Measurements from ENCODE around the gene CELF2.

Gene CELF2

DNA sequence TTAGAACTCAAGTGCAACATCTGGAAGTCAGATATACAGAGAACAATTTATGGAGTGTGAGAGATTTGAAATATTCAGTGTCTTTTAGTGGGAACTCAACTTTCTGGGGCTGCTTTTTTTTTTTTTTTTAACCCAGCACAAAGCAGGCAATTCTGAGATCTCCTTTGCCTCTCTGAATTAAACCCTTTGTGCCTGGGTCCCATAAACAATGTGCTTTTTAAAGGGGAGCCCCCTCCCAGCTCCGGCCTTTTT, 146.8 kb downstream of the CELF2 start:
- Histone ChIP-seq H3K27ac (ENCODE audit: low read length) (no peak overlapping the region), H3K9ac (ENCODE audit: low read depth, low read length) (peak overlapping the region; percentile 65; the same call in 1 of the 2 replicates), H3K36me3 (ENCODE audit: insufficient read depth, low read depth, low read length) (no peaks in the 10 kb centered on the region), H3K9me3 (ENCODE audit: insufficient read depth, low read depth, low read length) (peaks cover 4% of the 10 kb centered on the region), H3K4me1 (ENCODE audit: insufficient read depth, low read length) (peaks cover 22% of the 10 kb centered on the region; the same call in 1 of the 2 replicates), H3K27me3 (ENCODE audit: insufficient read depth, low read length) (peaks cover 6% of the 10 kb centered on the region; the same call in 1 of the 2 replicates), H3K4me3 (ENCODE audit: low read length) (peak overlapping the region; percentile 70)

DNA sequence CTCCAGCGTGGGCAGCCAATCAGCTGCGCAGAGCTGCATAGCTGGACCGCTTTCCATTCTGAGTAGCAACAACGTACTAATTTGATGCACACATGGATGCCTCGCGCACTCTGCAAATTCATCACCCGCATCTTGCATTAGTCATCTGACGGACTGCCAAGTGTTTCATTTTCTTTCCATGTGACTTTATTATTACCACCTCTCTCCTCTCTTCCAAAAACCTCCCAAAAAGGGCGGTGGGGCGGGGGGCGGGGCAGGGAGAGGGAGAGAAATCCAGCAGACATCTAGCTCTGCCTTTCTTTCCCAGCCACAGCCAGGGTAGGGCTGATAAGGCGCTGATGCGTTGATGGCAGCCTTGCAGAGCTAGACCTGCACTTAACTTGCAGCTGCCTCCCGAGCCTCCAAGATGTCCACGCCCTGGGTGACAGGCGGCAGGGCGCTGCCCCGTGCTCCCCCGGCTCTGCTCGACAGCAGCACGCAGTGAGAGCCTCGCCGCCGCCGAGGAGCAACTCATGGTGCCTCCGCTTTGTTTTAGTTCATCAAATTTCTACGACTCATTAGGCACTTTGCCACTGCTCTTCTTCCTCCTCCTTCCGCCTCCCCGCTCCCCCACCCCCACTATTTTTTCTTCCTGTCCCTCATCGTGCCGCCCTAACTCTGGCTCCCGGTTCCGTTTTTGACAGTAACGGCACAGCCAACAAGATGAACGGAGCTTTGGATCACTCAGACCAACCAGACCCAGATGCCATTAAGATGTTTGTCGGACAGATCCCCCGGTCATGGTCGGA, 147.3 kb downstream of the CELF2 start:
- Histone ChIP-seq H3K27me3 (ENCODE audit: insufficient read depth, low read length) (peaks cover 6% of the 10 kb centered on the region; the same call in 1 of the 2 replicates), H3K36me3 (ENCODE audit: insufficient read depth, low read depth, low read length) (no peaks in the 10 kb centered on the region), H3K9me3 (ENCODE audit: insufficient read depth, low read depth, low read length) (peaks cover 4% of the 10 kb centered on the region), H3K4me3 (ENCODE audit: low read length) (peak overlapping the region; percentile 70), H3K4me1 (ENCODE audit: insufficient read depth, low read length) (peaks cover 22% of the 10 kb centered on the region; the same call in 1 of the 2 replicates), H3K27ac (ENCODE audit: low read length) (no peak overlapping the region), H3K9ac (ENCODE audit: low read depth, low read length) (peak overlapping the region; percentile 65; the same call in 1 of the 2 replicates)

DNA sequence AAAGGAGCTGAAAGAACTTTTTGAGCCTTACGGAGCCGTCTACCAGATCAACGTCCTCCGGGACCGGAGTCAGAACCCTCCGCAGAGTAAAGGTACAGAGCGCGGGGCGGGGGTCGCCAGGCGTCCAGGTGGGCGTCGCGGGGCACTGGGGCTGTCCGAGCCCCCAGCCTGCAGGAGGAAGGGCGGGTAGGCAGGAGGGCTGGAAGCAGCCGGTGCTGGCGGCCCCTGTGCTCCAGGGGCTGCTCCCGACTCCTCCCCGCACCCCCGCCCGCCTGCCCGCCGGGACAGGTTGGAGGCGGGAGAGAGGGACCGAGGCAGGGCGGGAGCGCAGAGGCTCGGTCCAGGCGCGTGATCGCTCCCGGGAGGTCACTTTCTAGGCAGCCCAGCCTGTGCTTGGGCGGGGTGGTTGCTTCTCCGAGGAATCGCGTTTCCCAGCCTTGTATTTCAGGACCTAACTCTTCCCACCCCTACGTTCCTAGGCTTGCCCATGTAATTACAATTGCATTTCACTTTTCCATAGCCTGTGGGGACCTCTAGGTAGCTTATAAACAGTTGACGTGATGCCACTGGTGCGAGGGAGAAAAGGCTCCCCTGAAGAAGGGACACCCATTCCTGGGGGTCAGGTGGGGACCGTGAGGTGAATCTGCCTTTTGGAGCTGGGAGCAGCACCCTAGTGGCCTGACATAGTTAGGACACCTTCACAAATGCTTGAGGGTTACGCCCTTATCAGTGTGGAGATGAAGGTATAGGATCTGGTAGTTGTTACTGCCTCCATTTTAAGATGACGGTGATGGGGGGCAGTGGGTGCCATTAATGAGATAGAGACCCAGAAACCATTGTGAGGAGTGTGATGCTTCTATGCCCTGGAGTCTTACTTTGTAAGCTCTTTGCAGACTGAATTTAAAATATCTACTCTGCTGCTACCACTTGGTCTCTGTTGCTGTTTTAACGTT, 148.2 kb downstream of the CELF2 start:
- Histone ChIP-seq H3K4me1 (ENCODE audit: insufficient read depth, low read length) (peaks cover 22% of the 10 kb centered on the region; the same call in 1 of the 2 replicates), H3K27ac (ENCODE audit: low read length) (no peak overlapping the region), H3K4me3 (ENCODE audit: low read length) (peak overlapping the region; percentile 70)

DNA sequence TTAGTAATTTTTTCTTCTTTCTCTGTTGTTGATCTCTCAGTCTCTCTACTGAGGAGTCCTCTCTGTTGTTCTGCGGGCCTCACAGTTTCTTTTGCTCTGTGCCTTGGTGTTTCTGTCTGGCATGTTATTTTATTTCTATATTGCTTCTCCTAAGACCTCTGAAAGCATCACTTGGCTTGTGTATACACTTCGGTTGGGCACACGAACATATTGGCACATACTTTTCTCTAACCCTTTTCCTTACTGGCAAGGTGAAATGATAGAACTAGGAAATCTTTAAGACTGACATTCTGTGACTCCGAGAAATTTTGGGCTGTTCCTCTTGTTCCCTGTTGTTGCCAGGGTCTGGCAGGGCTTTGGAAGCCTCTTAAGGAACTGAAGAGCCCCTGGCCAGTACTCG, 148.9 kb downstream of the CELF2 start:
- Histone ChIP-seq H3K4me1 (ENCODE audit: insufficient read depth, low read length) (peaks cover 22% of the 10 kb centered on the region; the same call in 1 of the 2 replicates), H3K27ac (ENCODE audit: low read length) (no peak overlapping the region), H3K4me3 (ENCODE audit: low read length) (peak overlapping the region; percentile 70), H3K9ac (ENCODE audit: low read depth, low read length) (peak overlapping the region; percentile 58; the same call in 1 of the 2 replicates), H3K36me3 (ENCODE audit: insufficient read depth, low read depth, low read length) (no peaks in the 10 kb centered on the region; the same call in 1 of the 2 replicates), H3K9me3 (ENCODE audit: insufficient read depth, low read depth, low read length) (peaks cover 3% of the 10 kb centered on the region), H3K27me3 (ENCODE audit: insufficient read depth, low read length) (peaks cover 6% of the 10 kb centered on the region; the same call in 1 of the 2 replicates)

More for the DNA sequence above, 148.2 kb downstream of the CELF2 start:
- Histone ChIP-seq H3K9me3 (ENCODE audit: insufficient read depth, low read depth, low read length) (peaks cover 4% of the 10 kb centered on the region), H3K36me3 (ENCODE audit: insufficient read depth, low read depth, low read length) (no peaks in the 10 kb centered on the region), H3K9ac (ENCODE audit: low read depth, low read length) (peak overlapping the region; percentile 58; the same call in 1 of the 2 replicates), H3K27me3 (ENCODE audit: insufficient read depth, low read length) (peaks cover 6% of the 10 kb centered on the region; the same call in 1 of the 2 replicates)

DNA sequence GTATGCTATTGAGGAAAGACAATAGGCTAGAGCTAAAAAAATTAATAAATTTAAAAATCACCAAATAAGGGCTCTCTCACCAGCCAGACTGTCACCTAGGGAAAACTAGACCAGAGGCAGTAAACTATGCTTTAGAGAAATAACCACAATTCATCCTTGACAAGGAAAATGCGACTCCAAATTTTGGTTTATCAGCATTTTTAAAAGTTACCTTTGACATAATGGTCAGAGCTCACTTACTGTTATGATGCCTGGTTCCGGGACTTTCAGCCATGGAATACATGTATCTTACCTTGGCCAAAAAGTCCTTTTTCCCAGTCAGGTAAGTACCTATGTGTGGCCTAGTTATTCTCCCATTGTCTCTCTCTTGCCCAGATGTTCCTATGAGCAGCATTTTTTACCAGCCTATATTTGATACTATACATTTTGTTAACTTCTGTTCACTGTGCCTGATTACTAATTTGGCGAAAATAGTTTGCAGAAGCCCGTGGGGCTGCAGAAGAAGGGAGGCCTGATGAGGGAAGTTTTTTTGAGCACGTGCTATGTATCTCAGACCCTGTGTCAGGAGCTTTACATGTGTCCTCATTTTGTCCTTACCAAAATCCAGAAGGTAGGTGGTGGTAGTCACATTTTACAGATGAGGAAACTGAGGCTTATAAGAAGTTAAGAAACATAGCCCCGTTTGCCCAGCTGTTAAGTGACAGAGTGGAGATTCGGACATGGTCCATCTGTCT, 149.7 kb downstream of the CELF2 start:
- peaks cover 6% of the 10 kb centered on the region; the same call in 1 of the 2 replicates for H3K27me3 ChIP-seq (ENCODE audit: insufficient read depth, low read length)
- no peak overlapping the region for H3K4me3 ChIP-seq (ENCODE audit: low read length)
- no peaks in the 10 kb centered on the region for H3K9me3 ChIP-seq (ENCODE audit: insufficient read depth, low read depth, low read length)
- H3K27ac ChIP-seq (ENCODE audit: low read length) = no peak overlapping the region
- peaks cover 22% of the 10 kb centered on the region; the same call in 1 of the 2 replicates for H3K4me1 ChIP-seq (ENCODE audit: insufficient read depth, low read length)
- H3K36me3 ChIP-seq (ENCODE audit: insufficient read depth, low read depth, low read length) = no peaks in the 10 kb centered on the region; the same call in 1 of the 2 replicates
- H3K9ac ChIP-seq (ENCODE audit: low read depth, low read length) = no peak overlapping the region

DNA sequence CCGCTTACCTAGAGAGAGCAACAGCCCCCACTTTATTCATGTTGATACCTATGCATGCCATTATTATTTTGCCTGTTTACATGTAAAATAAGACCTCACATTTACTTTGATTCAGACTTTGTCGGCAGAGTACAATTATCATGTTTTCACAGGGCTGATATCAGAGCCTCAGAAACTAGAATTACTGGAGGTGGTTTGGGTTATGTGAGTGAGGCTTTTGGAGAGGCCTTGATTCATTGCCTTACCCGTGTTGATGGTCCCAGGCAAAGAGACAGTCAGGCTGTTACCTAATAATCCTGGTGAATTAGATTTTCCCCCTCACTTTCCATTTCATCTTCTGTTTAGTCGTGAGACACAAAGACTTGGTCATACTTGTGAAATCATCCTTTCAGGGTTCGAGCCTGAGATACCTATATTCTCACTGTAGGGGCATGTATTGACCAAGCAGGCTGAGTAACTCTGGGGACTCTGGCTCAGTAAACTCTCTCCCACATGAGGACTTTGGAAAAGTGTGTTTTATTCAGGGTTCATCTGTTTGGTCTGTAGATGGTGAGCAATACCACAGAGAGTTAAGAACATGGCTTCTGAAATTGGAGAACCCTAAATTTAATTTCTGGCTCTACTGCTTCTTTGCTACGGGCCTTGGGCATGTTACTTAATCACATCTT, 150.9 kb downstream of the CELF2 start:
- no peak overlapping the region for H3K9ac ChIP-seq (ENCODE audit: low read depth, low read length)
- peaks cover 7% of the 10 kb centered on the region; the same call in 1 of the 2 replicates for H3K36me3 ChIP-seq (ENCODE audit: insufficient read depth, low read depth, low read length)
- peaks cover 6% of the 10 kb centered on the region; the same call in 1 of the 2 replicates for H3K27me3 ChIP-seq (ENCODE audit: insufficient read depth, low read length)
- H3K27ac ChIP-seq (ENCODE audit: low read length) = no peak overlapping the region
- H3K4me3 ChIP-seq (ENCODE audit: low read length) = no peak overlapping the region
- H3K9me3 ChIP-seq (ENCODE audit: insufficient read depth, low read depth, low read length) = no peaks in the 10 kb centered on the region
- H3K4me1 ChIP-seq (ENCODE audit: insufficient read depth, low read length) = peaks cover 18% of the 10 kb centered on the region; the same call in 1 of the 2 replicates

DNA sequence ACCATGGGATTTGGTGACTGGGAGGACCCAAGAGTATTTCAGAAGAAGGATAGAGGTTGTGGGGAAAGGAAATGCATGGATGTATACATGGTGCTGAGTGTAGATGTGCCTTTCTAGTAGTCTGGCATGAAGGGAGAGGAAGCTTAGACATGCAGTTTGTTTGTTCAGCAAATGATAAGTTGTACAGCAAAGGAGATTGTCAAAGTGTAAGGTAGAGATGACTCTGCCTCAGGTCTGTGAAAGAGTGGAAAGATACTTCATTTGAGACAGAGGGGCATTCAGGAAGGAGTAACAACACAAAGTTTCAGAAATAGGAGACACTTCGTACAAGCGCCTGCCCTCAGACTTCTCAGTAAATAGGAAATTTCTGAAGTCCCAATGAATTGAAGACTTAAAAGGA, 152.3 kb downstream of the CELF2 start:
- Histone ChIP-seq H3K4me1 (ENCODE audit: insufficient read depth, low read length) (peaks cover 9% of the 10 kb centered on the region; the same call in 1 of the 2 replicates), H3K36me3 (ENCODE audit: insufficient read depth, low read depth, low read length) (peaks cover 9% of the 10 kb centered on the region; the same call in 1 of the 2 replicates), H3K27ac (ENCODE audit: low read length) (no peak overlapping the region), H3K9ac (ENCODE audit: low read depth, low read length) (no peak overlapping the region), H3K27me3 (ENCODE audit: insufficient read depth, low read length) (no peaks in the 10 kb centered on the region), H3K9me3 (ENCODE audit: insufficient read depth, low read depth, low read length) (no peaks in the 10 kb centered on the region), H3K4me3 (ENCODE audit: low read length) (no peak overlapping the region)

DNA sequence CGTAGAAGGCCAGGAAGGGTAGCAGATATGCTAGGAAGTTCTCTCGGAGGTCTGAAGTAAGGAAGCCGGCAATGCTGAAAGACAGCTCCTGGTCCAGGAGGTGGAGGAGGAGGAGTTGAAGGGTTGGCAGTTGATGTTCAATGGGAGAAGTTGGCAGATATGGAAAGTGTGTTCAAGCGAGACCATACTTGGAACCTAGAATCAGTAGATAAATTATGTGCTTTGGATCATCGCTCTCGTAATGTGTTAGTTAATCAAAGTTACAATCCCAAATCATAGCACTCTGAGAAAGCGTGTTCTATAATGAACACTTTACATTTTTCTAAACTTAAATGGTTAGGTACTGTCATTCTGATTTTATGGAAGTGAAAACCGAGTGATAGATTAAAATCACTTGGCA, 152.9 kb downstream of the CELF2 start:
- no peak overlapping the region for H3K4me3 ChIP-seq (ENCODE audit: low read length)
- H3K27me3 ChIP-seq (ENCODE audit: insufficient read depth, low read length) = no peaks in the 10 kb centered on the region
- H3K9me3 ChIP-seq (ENCODE audit: insufficient read depth, low read depth, low read length) = no peaks in the 10 kb centered on the region
- no peak overlapping the region for H3K9ac ChIP-seq (ENCODE audit: low read depth, low read length)
- H3K36me3 ChIP-seq (ENCODE audit: insufficient read depth, low read depth, low read length) = peaks cover 9% of the 10 kb centered on the region; the same call in 1 of the 2 replicates
- peaks cover 9% of the 10 kb centered on the region; the same call in 1 of the 2 replicates for H3K4me1 ChIP-seq (ENCODE audit: insufficient read depth, low read length)
- H3K27ac ChIP-seq (ENCODE audit: low read length) = no peak overlapping the region

DNA sequence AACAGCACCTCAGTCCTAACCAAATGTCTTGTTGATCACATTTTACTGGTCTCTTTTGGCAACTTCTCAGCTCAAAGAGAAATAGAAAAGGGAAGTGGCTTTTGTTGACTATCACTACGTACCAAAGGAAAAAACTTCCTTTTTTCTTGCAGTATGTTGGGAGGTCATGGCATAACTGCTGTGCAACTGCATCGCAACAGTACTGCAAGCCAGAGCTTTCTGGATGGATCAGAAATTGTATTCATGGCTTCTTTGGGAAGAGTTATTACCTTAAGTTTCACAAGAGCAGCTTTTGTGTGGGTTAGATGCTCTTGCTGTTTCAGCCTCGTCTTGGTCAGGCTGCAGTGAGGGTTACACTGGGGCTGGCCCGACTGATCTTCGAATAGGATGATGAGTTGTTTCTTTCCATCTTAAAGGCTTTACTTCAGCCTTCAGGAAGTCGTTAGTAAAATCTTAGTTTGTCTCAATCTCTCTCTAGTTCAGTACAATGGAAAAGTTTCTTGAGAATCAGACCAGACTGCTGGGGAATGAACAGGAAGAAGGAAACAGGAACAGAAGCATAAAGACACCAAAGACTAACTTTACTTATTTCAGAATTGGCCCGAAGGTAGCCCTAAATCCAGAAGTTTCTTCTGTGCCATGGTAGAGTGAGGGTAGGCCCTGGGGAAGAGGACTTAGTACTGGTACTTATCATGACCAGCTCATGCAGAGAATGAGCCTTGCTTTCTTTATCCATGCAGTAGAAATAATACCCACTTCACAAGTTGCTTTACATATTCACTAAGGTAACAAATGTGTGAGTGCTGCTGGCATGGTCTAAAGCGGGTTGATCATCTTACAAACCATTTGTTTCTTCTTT, 153.6 kb downstream of the CELF2 start:
- Histone ChIP-seq H3K36me3 (ENCODE audit: insufficient read depth, low read depth, low read length) (peaks cover 13% of the 10 kb centered on the region; the same call in 1 of the 2 replicates), H3K9me3 (ENCODE audit: insufficient read depth, low read depth, low read length) (no peaks in the 10 kb centered on the region), H3K9ac (ENCODE audit: low read depth, low read length) (no peak overlapping the region), H3K27ac (ENCODE audit: low read length) (no peak overlapping the region), H3K27me3 (ENCODE audit: insufficient read depth, low read length) (no peaks in the 10 kb centered on the region), H3K4me1 (ENCODE audit: insufficient read depth, low read length) (peaks cover 9% of the 10 kb centered on the region; the same call in 1 of the 2 replicates), H3K4me3 (ENCODE audit: low read length) (no peak overlapping the region)

DNA sequence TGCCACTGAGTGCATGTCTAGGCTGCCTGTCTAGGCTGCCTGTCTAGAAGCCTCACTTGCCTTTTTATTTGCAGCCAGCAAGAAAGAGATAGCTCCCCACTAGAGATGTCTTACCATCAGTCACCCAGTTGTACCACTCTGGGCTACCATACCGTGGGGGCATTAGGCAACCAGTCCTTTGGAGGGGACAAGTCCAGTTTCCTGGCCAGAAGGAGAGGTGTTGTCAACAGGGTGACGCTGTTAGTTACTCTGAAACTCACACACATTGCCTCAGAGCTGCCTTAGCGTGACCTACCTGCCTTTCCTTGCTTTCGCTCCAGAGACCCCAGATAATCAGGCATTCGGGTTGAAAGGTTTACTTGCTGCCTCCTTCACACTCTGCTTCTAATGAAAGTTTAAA, 155.4 kb downstream of the CELF2 start:
- no peaks in the 10 kb centered on the region for H3K27me3 ChIP-seq (ENCODE audit: insufficient read depth, low read length)
- peaks cover 13% of the 10 kb centered on the region for H3K36me3 ChIP-seq (ENCODE audit: insufficient read depth, low read depth, low read length)
- no peaks in the 10 kb centered on the region for H3K9me3 ChIP-seq (ENCODE audit: insufficient read depth, low read depth, low read length)
- H3K4me3 ChIP-seq (ENCODE audit: low read length) = no peak overlapping the region
- no peak overlapping the region for H3K9ac ChIP-seq (ENCODE audit: low read depth, low read length)
- no peak overlapping the region for H3K27ac ChIP-seq (ENCODE audit: low read length)
- peaks cover 5% of the 10 kb centered on the region; the same call in 1 of the 2 replicates for H3K4me1 ChIP-seq (ENCODE audit: insufficient read depth, low read length)
